MM.1S (cell line): ENCODE data around the gene PDIK1L.

Source experiments
- CTCF ChIP-seq: fragments of 300-600 bp; sonication (generic); IDR thresholded peaks from 2 replicates; pipeline ENCODE4 v1.5.1; 2016; ENCODE audit warnings: antibody characterized with exemption, low read length, mixed read lengths
- EZH2phosphoT487 ChIP-seq: fragments of 300-600 bp; sonication (generic); IDR thresholded peaks from 2 replicates; pipeline ENCODE4 v1.6.1; 2018; ENCODE audit warnings: antibody characterized with exemption, low read length

DNA sequence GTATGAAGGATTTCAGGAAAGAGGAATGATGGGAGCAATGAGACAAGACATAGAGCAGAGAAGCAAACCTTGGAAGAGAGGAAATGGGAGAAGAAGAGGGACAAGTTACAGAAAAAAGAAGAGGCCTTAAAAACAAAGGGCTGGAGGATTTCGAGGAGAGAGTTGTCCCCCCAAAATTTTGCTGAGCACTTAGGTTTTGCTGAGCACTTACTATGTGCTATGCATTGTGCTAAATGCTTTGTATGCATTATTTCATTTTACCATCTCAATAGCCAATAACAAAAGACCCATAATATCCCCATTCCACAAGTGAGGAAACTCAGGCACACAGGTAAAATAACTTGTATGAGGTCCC, 41.7 kb upstream of the PDIK1L start:
- TF ChIP-seq CTCF (no peak), EZH2phosphoT487 (no peak)
